HL-60 (cell line): ENCODE measurements around the gene LRRC74B.

Source experiments
- DNase-seq, 2 experiments: peaks; one replicate each; pipeline ENCODE4 v3.0.0-alpha.2; 2010 to 2020; ENCODE audit warnings: low read depth in 1 of 2, low spot score in 1 of 2
- H3K27ac ChIP-seq: fragments of 250-450 bp; sonication (Bioruptor Pico); replicated peaks from 2 replicates; pipeline ENCODE4 v1.5.1; 2020; ENCODE audit warnings: mild to moderate bottlenecking, moderate library complexity
- H3K27me3 ChIP-seq: fragments of 250-450 bp; sonication (Bioruptor Pico); 2 replicates; pipeline ENCODE4 v1.5.1; 2021; ENCODE audit warnings: mild to moderate bottlenecking, moderate library complexity; ENCODE audit not compliant: insufficient read depth, poor library complexity, severe bottlenecking
- H3K4me3 ChIP-seq: replicated peaks from 2 replicates; pipeline ENCODE4 v1.5.1; 2011; ENCODE audit warnings: mild to moderate bottlenecking, control low read depth, low read length; ENCODE audit not compliant: insufficient read depth
- GABPA ChIP-seq: IDR thresholded peaks from 2 replicates; pipeline ENCODE4 v1.6.1; 2012; ENCODE audit warnings: low read depth
- POLR2AphosphoS5 ChIP-seq: IDR thresholded peaks from 2 replicates; pipeline ENCODE4 v1.6.1; 2012; ENCODE audit warnings: low read depth
- SPI1 ChIP-seq: IDR thresholded peaks from 2 replicates; pipeline ENCODE4 v1.6.1; 2012; ENCODE audit warnings: low read depth, mild to moderate bottlenecking, borderline replicate concordance
- TF ChIP-seq, protein P1 (sequence below): IDR thresholded peaks from 2 replicates; pipeline ENCODE4 v1.6.1; 2012; ENCODE audit warnings: low read depth; ENCODE audit not compliant: insufficient replicate concordance
- TF ChIP-seq, protein P2 (sequence below): IDR thresholded peaks from one replicate; pipeline ENCODE4 v1.5.1; 2011; ENCODE audit warnings: low read length, control low read depth, inconsistent platforms; ENCODE audit not compliant: insufficient read depth

LRRC74B gene

DNA sequence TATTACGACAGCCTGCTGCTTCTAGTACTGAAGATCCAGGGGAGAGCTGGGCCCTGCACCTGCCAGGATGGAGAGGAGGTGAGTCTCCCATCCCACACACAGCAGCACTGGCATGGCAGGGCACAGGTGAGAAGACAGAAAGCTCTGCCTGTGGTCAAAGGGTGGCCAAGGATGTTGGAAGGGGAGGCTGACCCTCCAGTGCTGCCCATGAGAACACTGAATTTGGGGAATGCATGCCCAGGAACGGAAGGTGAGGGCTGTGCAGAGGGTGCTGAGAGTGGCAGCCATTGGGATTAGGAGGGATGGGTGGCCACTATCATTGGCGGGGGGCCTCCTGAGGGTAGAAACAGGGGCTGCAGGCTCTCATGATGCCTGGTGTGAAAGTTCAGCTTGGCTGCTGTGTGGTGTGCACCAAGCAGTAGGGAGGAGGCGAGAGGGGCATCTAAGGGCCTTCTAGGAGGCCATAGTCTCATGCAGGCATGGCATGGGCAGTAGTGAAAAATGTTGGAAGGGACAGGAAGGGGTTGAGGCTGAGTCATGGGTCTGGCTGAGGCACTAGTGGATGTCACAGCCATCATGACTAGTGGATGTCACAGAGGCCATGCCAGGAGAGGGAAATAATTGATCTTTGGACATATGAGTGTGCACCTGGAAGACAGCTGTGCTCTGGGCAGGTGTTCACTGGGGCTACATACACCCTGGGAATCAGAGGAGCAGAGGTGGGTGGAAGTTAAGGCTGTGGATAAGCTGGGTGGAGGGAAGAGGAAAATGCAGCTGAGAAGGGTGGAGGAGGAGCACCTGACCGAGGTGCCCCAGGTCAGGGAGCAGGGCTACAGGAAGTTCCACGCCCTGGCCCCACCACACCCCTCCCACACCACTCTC lies 2.5 kb upstream of the LRRC74B start:
- Histone ChIP-seq H3K4me3 (no peak overlapping the region), H3K27ac (no peak overlapping the region), H3K27me3 (peaks cover 9% of the 10 kb centered on the region)
- TF ChIP-seq GABPA (no peak), SPI1 (no peak), POLR2AphosphoS5 (no peak)
- TF ChIP-seq, protein P1, sequence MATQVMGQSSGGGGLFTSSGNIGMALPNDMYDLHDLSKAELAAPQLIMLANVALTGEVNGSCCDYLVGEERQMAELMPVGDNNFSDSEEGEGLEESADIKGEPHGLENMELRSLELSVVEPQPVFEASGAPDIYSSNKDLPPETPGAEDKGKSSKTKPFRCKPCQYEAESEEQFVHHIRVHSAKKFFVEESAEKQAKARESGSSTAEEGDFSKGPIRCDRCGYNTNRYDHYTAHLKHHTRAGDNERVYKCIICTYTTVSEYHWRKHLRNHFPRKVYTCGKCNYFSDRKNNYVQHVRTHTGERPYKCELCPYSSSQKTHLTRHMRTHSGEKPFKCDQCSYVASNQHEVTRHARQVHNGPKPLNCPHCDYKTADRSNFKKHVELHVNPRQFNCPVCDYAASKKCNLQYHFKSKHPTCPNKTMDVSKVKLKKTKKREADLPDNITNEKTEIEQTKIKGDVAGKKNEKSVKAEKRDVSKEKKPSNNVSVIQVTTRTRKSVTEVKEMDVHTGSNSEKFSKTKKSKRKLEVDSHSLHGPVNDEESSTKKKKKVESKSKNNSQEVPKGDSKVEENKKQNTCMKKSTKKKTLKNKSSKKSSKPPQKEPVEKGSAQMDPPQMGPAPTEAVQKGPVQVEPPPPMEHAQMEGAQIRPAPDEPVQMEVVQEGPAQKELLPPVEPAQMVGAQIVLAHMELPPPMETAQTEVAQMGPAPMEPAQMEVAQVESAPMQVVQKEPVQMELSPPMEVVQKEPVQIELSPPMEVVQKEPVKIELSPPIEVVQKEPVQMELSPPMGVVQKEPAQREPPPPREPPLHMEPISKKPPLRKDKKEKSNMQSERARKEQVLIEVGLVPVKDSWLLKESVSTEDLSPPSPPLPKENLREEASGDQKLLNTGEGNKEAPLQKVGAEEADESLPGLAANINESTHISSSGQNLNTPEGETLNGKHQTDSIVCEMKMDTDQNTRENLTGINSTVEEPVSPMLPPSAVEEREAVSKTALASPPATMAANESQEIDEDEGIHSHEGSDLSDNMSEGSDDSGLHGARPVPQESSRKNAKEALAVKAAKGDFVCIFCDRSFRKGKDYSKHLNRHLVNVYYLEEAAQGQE: no peak
- TF ChIP-seq, protein P2, sequence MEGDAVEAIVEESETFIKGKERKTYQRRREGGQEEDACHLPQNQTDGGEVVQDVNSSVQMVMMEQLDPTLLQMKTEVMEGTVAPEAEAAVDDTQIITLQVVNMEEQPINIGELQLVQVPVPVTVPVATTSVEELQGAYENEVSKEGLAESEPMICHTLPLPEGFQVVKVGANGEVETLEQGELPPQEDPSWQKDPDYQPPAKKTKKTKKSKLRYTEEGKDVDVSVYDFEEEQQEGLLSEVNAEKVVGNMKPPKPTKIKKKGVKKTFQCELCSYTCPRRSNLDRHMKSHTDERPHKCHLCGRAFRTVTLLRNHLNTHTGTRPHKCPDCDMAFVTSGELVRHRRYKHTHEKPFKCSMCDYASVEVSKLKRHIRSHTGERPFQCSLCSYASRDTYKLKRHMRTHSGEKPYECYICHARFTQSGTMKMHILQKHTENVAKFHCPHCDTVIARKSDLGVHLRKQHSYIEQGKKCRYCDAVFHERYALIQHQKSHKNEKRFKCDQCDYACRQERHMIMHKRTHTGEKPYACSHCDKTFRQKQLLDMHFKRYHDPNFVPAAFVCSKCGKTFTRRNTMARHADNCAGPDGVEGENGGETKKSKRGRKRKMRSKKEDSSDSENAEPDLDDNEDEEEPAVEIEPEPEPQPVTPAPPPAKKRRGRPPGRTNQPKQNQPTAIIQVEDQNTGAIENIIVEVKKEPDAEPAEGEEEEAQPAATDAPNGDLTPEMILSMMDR: no peak
- DNase-seq: no peak

DNA sequence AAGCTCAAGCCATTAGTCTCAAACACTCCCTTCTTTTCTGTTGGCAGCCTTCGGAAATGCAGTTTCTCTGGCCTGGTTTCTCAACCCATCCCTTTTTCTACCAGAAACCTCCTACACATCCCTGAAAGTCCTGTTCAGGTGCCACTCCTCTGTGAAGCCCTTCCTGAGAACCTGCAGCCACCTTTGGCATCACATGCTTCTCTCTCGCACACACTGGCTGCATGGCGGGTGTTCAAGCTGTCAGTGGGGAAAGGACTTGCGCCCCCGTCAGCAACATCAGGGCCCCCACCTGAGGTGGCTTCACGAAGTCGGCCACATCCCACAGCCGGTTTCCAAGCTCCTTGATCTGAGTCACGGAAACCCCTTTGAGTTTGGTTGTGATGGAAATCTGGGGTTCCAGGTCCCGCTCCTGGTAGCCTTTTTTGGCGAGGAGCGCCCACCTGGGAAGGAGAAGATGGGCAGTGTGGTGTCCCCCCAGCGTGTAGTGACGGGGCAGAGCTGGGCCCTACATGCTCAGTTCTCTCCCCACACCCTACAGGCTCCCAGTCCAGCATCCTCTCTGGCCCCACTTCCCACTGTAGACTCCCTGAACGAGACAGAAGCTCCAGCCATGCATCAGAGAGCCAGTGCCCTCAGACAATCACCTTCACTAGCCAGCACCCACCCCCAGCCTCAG lies 1.7 kb upstream of the LRRC74B start:
- no peak for TF ChIP-seq SPI1
- no peak for TF ChIP-seq POLR2AphosphoS5
- TF ChIP-seq, protein P2: no peak
- TF ChIP-seq GABPA: no peak
- TF ChIP-seq, protein P1: no peak
- no peak overlapping the region for H3K4me3 ChIP-seq
- DNase-seq: no peak
- peaks cover 9% of the 10 kb centered on the region for H3K27me3 ChIP-seq
- H3K27ac ChIP-seq: no peak overlapping the region

DNA sequence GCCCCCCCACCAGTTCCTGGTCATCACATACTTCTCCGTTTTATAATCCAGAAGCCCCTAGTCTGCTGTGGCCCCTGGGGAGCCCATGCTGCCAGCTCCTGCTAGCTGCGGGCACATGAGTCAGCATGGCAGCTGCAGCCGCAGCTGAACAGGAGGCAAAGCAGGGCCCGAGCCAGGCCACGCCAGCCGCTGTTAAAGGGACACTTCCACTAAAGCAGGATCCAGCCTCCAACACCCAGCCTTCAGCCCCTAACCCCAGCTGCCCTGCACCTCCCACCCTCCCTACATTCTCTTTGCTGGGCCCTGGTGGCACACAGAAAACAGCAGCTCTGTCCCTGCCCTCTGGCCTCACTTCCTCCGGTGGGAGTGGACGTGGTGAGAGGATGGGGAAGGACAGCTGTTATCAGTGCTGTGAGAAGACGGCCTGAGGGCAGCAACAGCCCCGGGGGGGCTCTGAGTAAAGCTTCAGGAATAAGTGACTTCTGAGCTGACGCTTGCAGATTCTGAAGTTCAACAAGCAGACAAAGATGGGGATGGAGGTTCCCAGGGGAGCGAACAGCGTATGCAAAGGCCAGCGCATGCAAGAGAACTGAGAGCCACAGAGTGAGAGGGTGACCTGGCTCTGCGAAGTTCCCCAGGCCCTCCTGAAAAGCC lies 688 bp upstream of the LRRC74B start:
- no peak overlapping the region for H3K27ac ChIP-seq
- DNase-seq: peak in 1 of 2 experiments; percentile 26
- no peak overlapping the region; the same call in 1 of the 2 replicates for H3K4me3 ChIP-seq
- TF ChIP-seq, protein P1: no peak
- no peak for TF ChIP-seq GABPA
- TF ChIP-seq POLR2AphosphoS5: no peak
- TF ChIP-seq, protein P2: no peak
- TF ChIP-seq SPI1: no peak
- H3K27me3 ChIP-seq: peaks cover 9% of the 10 kb centered on the region
